ENCODE measurements around the gene TMEM108. TPM values are rescaled to one million over a fixed set of nuclear protein-coding genes. Genes with fewer than 3 reads are reported as not detected.

Gene TMEM108
- polyA plus RNA-seq, 1 donor (not counting 4 experiments of a cell fraction or from before 2014, with no cell fraction given) = not detected

DNA sequence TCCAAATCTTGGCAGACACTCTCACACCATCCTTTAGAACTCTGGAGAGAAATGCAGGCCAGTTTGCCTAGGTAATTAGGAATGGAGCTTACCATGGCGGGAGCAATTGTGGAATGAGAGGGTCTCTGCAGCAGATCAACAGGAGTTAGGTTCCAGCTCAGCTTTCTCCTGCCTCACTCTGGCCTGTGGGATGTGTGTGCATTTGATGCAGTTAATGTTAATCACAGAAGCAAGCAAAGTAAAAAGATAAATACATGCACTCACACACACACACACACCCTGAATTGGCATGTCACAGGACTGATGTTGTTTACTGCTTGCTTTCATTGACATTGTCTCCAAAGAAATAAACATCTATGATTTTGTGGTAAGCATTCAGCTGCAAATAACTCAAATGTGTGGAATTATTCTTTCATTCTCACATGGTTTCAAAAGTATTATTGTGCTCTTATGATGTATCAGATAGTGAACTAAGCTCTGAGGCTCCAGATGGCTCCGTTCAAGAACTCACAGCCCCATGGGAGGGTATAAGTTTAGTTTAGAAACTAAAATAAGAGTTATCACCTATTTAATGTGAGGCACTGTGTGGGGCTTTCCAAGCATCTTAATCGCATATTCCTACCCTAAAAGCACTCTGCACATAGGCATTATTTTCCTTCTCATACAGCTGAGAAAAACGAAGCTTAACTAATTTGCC lies 330.3 kb downstream of the TMEM108 start:
- H3K27me3 ChIP-seq (ENCODE audit: control insufficient read depth, extremely low read depth, insufficient read depth, low read length) = peaks cover 8% of the 10 kb centered on the region
- TF ChIP-seq EZH2 (IDR thresholded peaks at IDR 0.05; ENCODE audit: low read length) = no peak
- TF ChIP-seq, protein P1, sequence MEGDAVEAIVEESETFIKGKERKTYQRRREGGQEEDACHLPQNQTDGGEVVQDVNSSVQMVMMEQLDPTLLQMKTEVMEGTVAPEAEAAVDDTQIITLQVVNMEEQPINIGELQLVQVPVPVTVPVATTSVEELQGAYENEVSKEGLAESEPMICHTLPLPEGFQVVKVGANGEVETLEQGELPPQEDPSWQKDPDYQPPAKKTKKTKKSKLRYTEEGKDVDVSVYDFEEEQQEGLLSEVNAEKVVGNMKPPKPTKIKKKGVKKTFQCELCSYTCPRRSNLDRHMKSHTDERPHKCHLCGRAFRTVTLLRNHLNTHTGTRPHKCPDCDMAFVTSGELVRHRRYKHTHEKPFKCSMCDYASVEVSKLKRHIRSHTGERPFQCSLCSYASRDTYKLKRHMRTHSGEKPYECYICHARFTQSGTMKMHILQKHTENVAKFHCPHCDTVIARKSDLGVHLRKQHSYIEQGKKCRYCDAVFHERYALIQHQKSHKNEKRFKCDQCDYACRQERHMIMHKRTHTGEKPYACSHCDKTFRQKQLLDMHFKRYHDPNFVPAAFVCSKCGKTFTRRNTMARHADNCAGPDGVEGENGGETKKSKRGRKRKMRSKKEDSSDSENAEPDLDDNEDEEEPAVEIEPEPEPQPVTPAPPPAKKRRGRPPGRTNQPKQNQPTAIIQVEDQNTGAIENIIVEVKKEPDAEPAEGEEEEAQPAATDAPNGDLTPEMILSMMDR (optimal IDR thresholded peaks at IDR 0.05 in 1 of 3, IDR thresholded peaks at IDR 0.05 in 1 of 3, conservative IDR thresholded peaks at IDR 0.05 in 1 of 3; ENCODE audit: extremely low read depth in 1 of 3, insufficient read depth in 2 of 3, low read length in 3 of 3) = no peak
- H3K4me1 ChIP-seq (ENCODE audit: control insufficient read depth, extremely low read depth, insufficient read depth, low read length) = no peaks in the 10 kb centered on the region
- no peak overlapping the region for H3K9ac ChIP-seq (ENCODE audit: control insufficient read depth, extremely low read depth, insufficient read depth, low read length)
- no peak overlapping the region for H3K27ac ChIP-seq (ENCODE audit: control insufficient read depth, insufficient read depth, low read length)
- H3K4me3 ChIP-seq (ENCODE audit: control insufficient read depth in 2 of 3, extremely low read depth in 1 of 3, insufficient read depth in 2 of 3, low read depth in 1 of 3, low read length in 3 of 3) = no peak overlapping the region
- no peaks in the 10 kb centered on the region for H4K20me1 ChIP-seq (ENCODE audit: control insufficient read depth, extremely low read depth, insufficient read depth, low read length)
- no peak for DNase-seq (ENCODE audit: low read depth, low spot score)
- no peaks in the 10 kb centered on the region for H3K36me3 ChIP-seq (ENCODE audit: control insufficient read depth in 2 of 2, extremely low read depth in 1 of 2, insufficient read depth in 2 of 2, low read length in 2 of 2)
- no peaks in the 10 kb centered on the region for H3K9me1 ChIP-seq (ENCODE audit: control insufficient read depth, extremely low read depth, insufficient read depth, low read length)
- H3K4me2 ChIP-seq (ENCODE audit: control insufficient read depth, extremely low read depth, insufficient read depth, low read depth, low read length) = no peak overlapping the region
- no peaks in the 10 kb centered on the region for H3K9me3 ChIP-seq (ENCODE audit: control insufficient read depth, low read depth, low read length)
- no peaks in the 10 kb centered on the region for H3K79me2 ChIP-seq (ENCODE audit: control insufficient read depth, insufficient read depth, low read length)
- dilution Hi-C loops (cut with MboI; ENCODE audit: extremely low pct_ligation_motif_present, low sequenced_read_pairs) = no loop called here
- H2AFZ ChIP-seq (ENCODE audit: control insufficient read depth, low read length) = no peak overlapping the region
- no peak for FAIRE-seq

DNA sequence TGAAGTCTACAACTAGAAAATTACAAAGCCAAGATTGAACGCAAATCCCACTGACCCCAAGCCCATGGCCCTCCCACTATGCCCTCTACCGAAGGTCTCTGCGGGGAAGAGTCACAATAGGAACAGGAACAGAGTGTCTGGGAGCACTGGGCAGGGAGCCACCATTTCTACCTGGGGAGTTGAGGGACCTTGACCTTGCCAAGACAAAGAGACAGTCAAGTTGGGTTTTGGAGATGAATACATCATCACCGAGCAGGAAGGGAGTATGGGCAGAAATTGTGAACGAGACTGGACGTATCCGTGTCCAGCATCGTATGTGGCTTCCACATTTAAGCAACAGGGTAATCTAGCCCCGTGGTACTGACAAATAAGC lies 330.9 kb downstream of the TMEM108 start:
- no peak overlapping the region for H3K4me3 ChIP-seq (ENCODE audit: control insufficient read depth in 2 of 3, extremely low read depth in 1 of 3, insufficient read depth in 2 of 3, low read depth in 1 of 3, low read length in 3 of 3)
- H3K79me2 ChIP-seq (ENCODE audit: control insufficient read depth, insufficient read depth, low read length) = no peaks in the 10 kb centered on the region
- H3K36me3 ChIP-seq (ENCODE audit: control insufficient read depth in 2 of 2, extremely low read depth in 1 of 2, insufficient read depth in 2 of 2, low read length in 2 of 2) = no peaks in the 10 kb centered on the region
- dilution Hi-C loops (cut with MboI; ENCODE audit: extremely low pct_ligation_motif_present, low sequenced_read_pairs) = no loop called here
- DNase-seq (ENCODE audit: low read depth, low spot score) (no peak), FAIRE-seq (no peak)
- H3K9ac ChIP-seq (ENCODE audit: control insufficient read depth, extremely low read depth, insufficient read depth, low read length) = no peak overlapping the region
- no peaks in the 10 kb centered on the region for H3K4me1 ChIP-seq (ENCODE audit: control insufficient read depth, extremely low read depth, insufficient read depth, low read length)
- no peak overlapping the region for H3K27ac ChIP-seq (ENCODE audit: control insufficient read depth, insufficient read depth, low read length)
- no peaks in the 10 kb centered on the region for H3K9me1 ChIP-seq (ENCODE audit: control insufficient read depth, extremely low read depth, insufficient read depth, low read length)
- no peak overlapping the region for H2AFZ ChIP-seq (ENCODE audit: control insufficient read depth, low read length)
- H4K20me1 ChIP-seq (ENCODE audit: control insufficient read depth, extremely low read depth, insufficient read depth, low read length) = no peaks in the 10 kb centered on the region
- H3K4me2 ChIP-seq (ENCODE audit: control insufficient read depth, extremely low read depth, insufficient read depth, low read depth, low read length) = no peak overlapping the region
- H3K9me3 ChIP-seq (ENCODE audit: control insufficient read depth, low read depth, low read length) = no peaks in the 10 kb centered on the region
- no peak for TF ChIP-seq EZH2 (IDR thresholded peaks at IDR 0.05; ENCODE audit: low read length)
- TF ChIP-seq, protein P1 (optimal IDR thresholded peaks at IDR 0.05 in 1 of 3, IDR thresholded peaks at IDR 0.05 in 1 of 3, conservative IDR thresholded peaks at IDR 0.05 in 1 of 3; ENCODE audit: extremely low read depth in 1 of 3, insufficient read depth in 2 of 3, low read length in 3 of 3) = no peak
- H3K27me3 ChIP-seq (ENCODE audit: control insufficient read depth, extremely low read depth, insufficient read depth, low read length) = peaks cover 8% of the 10 kb centered on the region

All from keratinocyte (primary cell).